SK-N-SH (cell line): ENCODE results near the gene SPINT4. TPM values are rescaled to one million over a fixed set of nuclear protein-coding genes. Genes with fewer than 3 reads are reported as not detected.

Source experiments
- CTCF ChIA-PET: fragments of 300-600, 350-600 bp; formaldehyde crosslinking; extraction: SDS; loops from one replicate; lab custom pipeline; 2021; lab: Yijun Ruan, JAX
- POLR2A ChIA-PET: fragments of 350-600 bp; sonication (Branson Sonifier 250); formaldehyde crosslinking; extraction: SDS; loops from one replicate; lab custom pipeline; 2020; ENCODE audit warnings: antibody characterized with exemption, inconsistent platforms; lab: Yijun Ruan, JAX
- DNase-seq: peaks from one replicate; pipeline ENCODE4 v3.0.0; 2012
- H2AFZ ChIP-seq: fragments of 200-600 bp; sonication (generic); 2 replicates; pipeline ENCODE4 v1.8.1; 2016; ENCODE audit warnings: antibody characterized with exemption, mild to moderate bottlenecking, low read depth
- H3F3A ChIP-seq: fragments of 200-600 bp; sonication (generic); replicated peaks from 2 replicates; pipeline ENCODE3; 2016; ENCODE audit warnings: antibody characterized with exemption, mild to moderate bottlenecking; ENCODE audit not compliant: insufficient read depth
- H3K27ac ChIP-seq, 2 experiments: fragments of 200-500 bp in 1 of 2; fragments of 200-600 bp in 1 of 2; sonication (Bioruptor generic) in 1 of 2; sonication (generic), shearing (Covaris generic) in 1 of 2; 2 replicates each; pipeline versions ENCODE4 v1.5.1 to v1.6.1; 2014 to 2016; ENCODE audit warnings: low read depth in 2 of 2, inconsistent platforms in 1 of 2, low read length in 1 of 2, mild to moderate bottlenecking in 1 of 2, mixed read lengths in 1 of 2
- H3K27me3 ChIP-seq: fragments of 200-600 bp; sonication (generic), shearing (Covaris generic); 2 replicates; pipeline ENCODE4 v1.6.1; 2016; ENCODE audit warnings: mixed run types; ENCODE audit not compliant: insufficient read depth
- H3K36me3 ChIP-seq, 2 experiments: fragments of 200-500 bp in 1 of 2; fragments of 200-600 bp in 1 of 2; sonication (Bioruptor generic) in 1 of 2; sonication (generic) in 1 of 2; replicated peaks in 1 of 2; 2 replicates each; pipeline versions ENCODE3 to v1.5.1; 2014 to 2016; ENCODE audit warnings: low read length in 1 of 2, mild to moderate bottlenecking in 1 of 2; ENCODE audit not compliant: insufficient read depth in 2 of 2, control insufficient read depth in 1 of 2
- H3K4me1 ChIP-seq, 2 experiments: fragments of 200-500 bp in 1 of 2; fragments of 200-600 bp in 1 of 2; sonication (Bioruptor generic) in 1 of 2; sonication (generic), shearing (Covaris generic) in 1 of 2; 2 replicates each; pipeline versions ENCODE4 v1.5.1 to v1.6.1; 2014 to 2016; ENCODE audit warnings: low read depth in 1 of 2, low read length in 1 of 2, mixed run types in 1 of 2; ENCODE audit not compliant: insufficient read depth in 2 of 2, control insufficient read depth in 1 of 2
- H3K4me2 ChIP-seq: fragments of 200-600 bp; sonication (generic), shearing (Covaris generic); 2 replicates; pipeline ENCODE4 v1.6.1; 2017; ENCODE audit warnings: mixed run types
- H3K4me3 ChIP-seq, 2 experiments: fragments of 200-500 bp in 1 of 2; fragments of 200-600 bp in 1 of 2; sonication (Bioruptor generic) in 1 of 2; sonication (generic), shearing (Covaris generic) in 1 of 2; 2 replicates each; pipeline versions ENCODE4 v1.5.1 to v1.8.1; 2014 to 2016; ENCODE audit warnings: low read depth in 2 of 2, inconsistent platforms in 1 of 2, low read length in 1 of 2, mild to moderate bottlenecking in 1 of 2, mixed read lengths in 1 of 2, moderate library complexity in 1 of 2
- H3K79me2 ChIP-seq: fragments of 200-600 bp; sonication (generic); 2 replicates; pipeline ENCODE4 v1.8.1; 2017; ENCODE audit warnings: mild to moderate bottlenecking; ENCODE audit not compliant: insufficient read depth
- H3K9ac ChIP-seq: fragments of 200-600 bp; sonication (generic); 2 replicates; pipeline ENCODE4 v1.6.1; 2017; ENCODE audit warnings: mixed run types
- H3K9me2 ChIP-seq: fragments of 200-600 bp; sonication (generic); 2 replicates; pipeline ENCODE4 v1.6.1; 2017; ENCODE audit warnings: mixed run types
- H3K9me3 ChIP-seq: fragments of 200-600 bp; sonication (generic); 2 replicates; pipeline ENCODE4 v1.6.1; 2017; ENCODE audit warnings: mixed run types, mild to moderate bottlenecking, moderate library complexity
- H4K20me1 ChIP-seq: fragments of 200-600 bp; sonication (generic); 2 replicates; pipeline ENCODE4 v1.6.1; 2017; ENCODE audit warnings: mild to moderate bottlenecking, mixed run types; ENCODE audit not compliant: insufficient read depth
- CHD2 ChIP-seq: fragments of 150-350 bp; IDR thresholded peaks from 2 replicates; pipeline ENCODE4 v1.6.1; 2018; ENCODE audit warnings: low read length; ENCODE audit not compliant: partially characterized antibody
- EZH2phosphoT487 ChIP-seq: fragments of 200-600 bp; sonication (generic); IDR thresholded peaks from 2 replicates; pipeline ENCODE4 v1.6.1; 2017; ENCODE audit warnings: low read depth, mixed run types, mild to moderate bottlenecking, antibody characterized with exemption, moderate library complexity, borderline replicate concordance
- FOSL2 ChIP-seq: IDR thresholded peaks from 2 replicates; pipeline ENCODE4 v1.4.0; 2012; ENCODE audit warnings: low read depth, mild to moderate bottlenecking, moderate library complexity, borderline replicate concordance
- FOXM1 ChIP-seq: IDR thresholded peaks from 2 replicates; pipeline ENCODE4 v1.4.0; 2012; ENCODE audit warnings: low read depth, mild to moderate bottlenecking
- GABPA ChIP-seq: IDR thresholded peaks from 2 replicates; pipeline ENCODE4 v1.4.0; 2012; ENCODE audit warnings: low read depth, mild to moderate bottlenecking
- JUND ChIP-seq: IDR thresholded peaks from 2 replicates; pipeline ENCODE4 v1.4.0; 2012
- MAX ChIP-seq: IDR thresholded peaks from 2 replicates; pipeline ENCODE4 v1.4.0; 2012; ENCODE audit warnings: low read depth
- MXI1 ChIP-seq: IDR thresholded peaks from 2 replicates; pipeline ENCODE4 v1.6.1; 2012; ENCODE audit warnings: mild to moderate bottlenecking, low read depth, low read length, improper control_type of control experiment
- NFIC ChIP-seq: IDR thresholded peaks from 2 replicates; pipeline ENCODE4 v1.4.0; 2012; ENCODE audit warnings: borderline replicate concordance
- RAD21 ChIP-seq: IDR thresholded peaks from 2 replicates; pipeline ENCODE4 v1.6.1; 2012; ENCODE audit warnings: mild to moderate bottlenecking, low read length
- RCOR1 ChIP-seq: fragments of 150-350 bp; IDR thresholded peaks from 2 replicates; pipeline ENCODE4 v1.6.1; 2017; ENCODE audit warnings: antibody characterized with exemption, low read length
- RFX5 ChIP-seq: IDR thresholded peaks from 2 replicates; pipeline ENCODE4 v1.6.1; 2012; ENCODE audit warnings: mild to moderate bottlenecking, improper control_type of control experiment, low read length
- SIN3A ChIP-seq: IDR thresholded peaks from 2 replicates; pipeline ENCODE4 v1.6.1; 2012; ENCODE audit warnings: low read depth, mild to moderate bottlenecking, low read length, moderate library complexity, borderline replicate concordance
- TCF12 ChIP-seq: IDR thresholded peaks from 2 replicates; pipeline ENCODE4 v1.4.0; 2012
- TEAD4 ChIP-seq: IDR thresholded peaks from 2 replicates; pipeline ENCODE4 v1.4.0; 2012; ENCODE audit warnings: mild to moderate bottlenecking, borderline replicate concordance; ENCODE audit not compliant: insufficient read depth
- YY1 ChIP-seq: IDR thresholded peaks from 2 replicates; pipeline ENCODE4 v1.4.0; 2012; ENCODE audit warnings: low read depth, mild to moderate bottlenecking
- WGBS: methylation state at CpG from one replicate; pipeline ENCODE4 v1.1.6; 2017; ENCODE audit warnings: low lambda C conversion rate; 5-methylcytosine and 5-hydroxymethylcytosine counted together
- polyA plus RNA-seq, 3 experiments: library from polyadenylated mRNA; depleted of rRNA; stranded (reverse); fragments of >200 nt; gene quantifications; 2 replicates each; pipeline ENCODE4 v1.2.3, GENCODE V29; 2012
- TF ChIP-seq, protein P1 (sequence below): IDR thresholded peaks from 2 replicates; pipeline ENCODE4; 2012

SPINT4 gene
- polyA plus RNA-seq, 1 of the 3 experiments (the other 2 are of a cell fraction) = not detected

DNA sequence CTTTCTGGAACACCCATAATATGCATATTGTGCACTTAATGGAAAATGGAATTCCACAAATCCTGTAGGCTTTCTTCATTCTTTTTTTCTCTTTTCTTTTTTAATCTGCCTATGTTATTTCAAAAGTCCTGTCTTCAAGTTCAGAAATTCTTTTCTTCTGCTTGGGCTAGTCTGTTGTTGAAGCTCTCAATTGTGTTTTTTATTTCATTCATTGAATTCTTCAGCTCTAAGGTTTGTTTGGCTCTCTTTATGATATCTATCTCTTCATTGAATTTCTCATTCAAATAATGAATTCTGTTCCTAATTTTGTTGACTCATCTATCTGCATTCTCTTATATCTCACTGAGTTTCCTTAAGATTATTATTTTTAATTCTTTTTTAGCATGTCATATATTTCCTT, 10.1 kb downstream of the SPINT4 start:
- ChIA-PET POLR2A (no interaction called here), CTCF (interaction anchor here (0.7 kb wide), 1 partner anchor 39 kb away, joined by 3 read pairs; no protein-coding TSS in a partner anchor)
- no peak overlapping the region for H3K4me2 ChIP-seq
- no peaks in the 10 kb centered on the region; the same call in 1 of the 2 replicates for H3K9me3 ChIP-seq
- H3K9me2 ChIP-seq = no peaks in the 10 kb centered on the region
- no peak for DNase-seq
- H3K36me3 ChIP-seq = no peaks in the 10 kb centered on the region
- no peaks in the 10 kb centered on the region for H4K20me1 ChIP-seq
- no peaks in the 10 kb centered on the region for H3K79me2 ChIP-seq
- no peak overlapping the region for H3K9ac ChIP-seq
- H3K4me3 ChIP-seq = no peak overlapping the region
- no peaks in the 10 kb centered on the region for H3K27me3 ChIP-seq
- H2AFZ ChIP-seq = no peak overlapping the region
- no peaks in the 10 kb centered on the region for H3F3A ChIP-seq
- no peaks in the 10 kb centered on the region for H3K4me1 ChIP-seq
- H3K27ac ChIP-seq = no peak overlapping the region
- TF ChIP-seq TEAD4 (no peak), GABPA (no peak), FOXM1 (no peak)

DNA sequence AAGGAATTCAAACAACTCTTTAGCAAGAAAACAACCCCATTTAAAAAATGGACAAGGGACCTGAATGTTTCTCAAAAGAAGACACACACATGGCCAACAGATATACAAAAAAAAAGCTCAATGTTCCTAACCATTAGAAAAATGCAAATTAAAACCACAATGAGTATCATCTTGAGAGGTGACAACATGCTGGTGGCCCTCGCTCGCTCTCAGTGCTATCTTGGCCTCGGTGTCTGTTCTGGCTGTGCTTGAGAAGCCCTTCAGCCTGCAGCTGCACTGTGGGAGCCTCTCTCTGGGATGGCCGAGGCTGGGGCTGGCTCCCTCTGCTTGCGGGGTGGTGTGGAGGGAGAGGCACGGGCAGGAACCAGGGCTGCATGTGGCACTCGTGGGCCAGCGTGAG, 13.4 kb downstream of the SPINT4 start:
- Histone ChIP-seq H3K27me3 (no peaks in the 10 kb centered on the region), H3F3A (no peaks in the 10 kb centered on the region), H3K36me3 (no peaks in the 10 kb centered on the region), H3K9me2 (no peaks in the 10 kb centered on the region), H3K9me3 (no peaks in the 10 kb centered on the region; the same call in 1 of the 2 replicates), H3K4me1 (no peaks in the 10 kb centered on the region), H3K79me2 (no peaks in the 10 kb centered on the region), H3K4me2 (no peak overlapping the region), H3K4me3 (no peak overlapping the region), H2AFZ (no peak overlapping the region), H4K20me1 (no peaks in the 10 kb centered on the region)
- POLR2A ChIA-PET = no interaction called here
- 6% methylated on average over 3 of the region's 8 CpGs for WGBS
- DNase-seq = no peak
- TF ChIP-seq RFX5 (no peak), MXI1 (no peak), TCF12 (no peak), RAD21 (no peak), FOSL2 (no peak)
- TF ChIP-seq, all 33 proteins: peak for 0
- Histone ChIP-seq H3K27ac (no peak overlapping the region), H3K9ac (no peak overlapping the region)
- CTCF ChIA-PET = no interaction called here

GRCh38 chr20:45735988-45736387, 13.8 kb downstream of the SPINT4 start:
- Histone ChIP-seq H3F3A (no peaks in the 10 kb centered on the region), H2AFZ (no peak overlapping the region), H3K79me2 (no peaks in the 10 kb centered on the region), H3K4me3 (no peak overlapping the region), H3K36me3 (no peaks in the 10 kb centered on the region), H4K20me1 (no peaks in the 10 kb centered on the region), H3K9me3 (no peaks in the 10 kb centered on the region; the same call in 1 of the 2 replicates), H3K9ac (no peak overlapping the region), H3K27ac (no peak overlapping the region), H3K9me2 (no peaks in the 10 kb centered on the region), H3K27me3 (no peaks in the 10 kb centered on the region), H3K4me1 (no peaks in the 10 kb centered on the region), H3K4me2 (no peak overlapping the region)
- ChIA-PET POLR2A (no interaction called here), CTCF (interaction anchor here (1.8 kb wide), 1 partner anchor 106 kb away, joined by 4 read pairs; the partner anchor contains the start of gene WFDC10A)
- TF ChIP-seq, protein P1, sequence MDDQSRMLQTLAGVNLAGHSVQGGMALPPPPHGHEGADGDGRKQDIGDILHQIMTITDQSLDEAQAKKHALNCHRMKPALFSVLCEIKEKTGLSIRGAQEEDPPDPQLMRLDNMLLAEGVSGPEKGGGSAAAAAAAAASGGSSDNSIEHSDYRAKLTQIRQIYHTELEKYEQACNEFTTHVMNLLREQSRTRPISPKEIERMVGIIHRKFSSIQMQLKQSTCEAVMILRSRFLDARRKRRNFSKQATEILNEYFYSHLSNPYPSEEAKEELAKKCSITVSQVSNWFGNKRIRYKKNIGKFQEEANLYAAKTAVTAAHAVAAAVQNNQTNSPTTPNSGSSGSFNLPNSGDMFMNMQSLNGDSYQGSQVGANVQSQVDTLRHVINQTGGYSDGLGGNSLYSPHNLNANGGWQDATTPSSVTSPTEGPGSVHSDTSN = no peak
- TF ChIP-seq TCF12 = no peak
- no peak for TF ChIP-seq TEAD4
- TF ChIP-seq SIN3A = no peak
- TF ChIP-seq CHD2 = no peak
- TF ChIP-seq JUND = no peak
- no peak for TF ChIP-seq RCOR1
- no peak for TF ChIP-seq YY1
- no peak for TF ChIP-seq NFIC
- no peak for TF ChIP-seq EZH2phosphoT487
- TF ChIP-seq RFX5 = no peak
- TF ChIP-seq MAX = no peak
- DNase-seq = no peak
- no CpG with 5 or more reads among the region's 23 CpGs for WGBS
